Measurements from ENCODE around the gene ERG. TPM values are rescaled to one million over a fixed set of nuclear protein-coding genes. Genes with fewer than 3 reads are reported as not detected.

The ERG gene
- total and polyA plus RNA-seq, 2 of the 8 experiments (the other 6 are each of a cell fraction or from before 2014, with no cell fraction given), result 1.0 to 3.0 TPM

GRCh38 chr21:38358666-38359065 lies 139.6 kb downstream of the ERG start:
- ChIA-PET POLR2A (ENCODE audit: partially characterized antibody) (no interaction called here), CTCF (ENCODE audit: partially characterized antibody) (interaction anchor here (0.7 to 4.5 kb wide), 5 partner anchors 188 to 779 kb away, joined by 3 to 48 read pairs (median 3); no protein-coding TSS in a partner anchor)
- no peak overlapping the region; the same call in 1 of the 2 replicates for H4K8ac ChIP-seq (ENCODE audit: extremely low read depth, insufficient read depth, low read length)
- no peaks in the 10 kb centered on the region; a peak in 1 of 4 replicates for H3K9me3 ChIP-seq (ENCODE audit: insufficient read depth in 2 of 2, low read depth in 1 of 2, low read length in 1 of 2)
- H3K79me1 ChIP-seq (ENCODE audit: low read depth, low read length), result no peaks in the 10 kb centered on the region
- H2AFZ ChIP-seq (ENCODE audit: low read length), result no peak overlapping the region
- no peaks in the 10 kb centered on the region for H4K20me1 ChIP-seq (replicated peaks in 1 of 2; ENCODE audit: control insufficient read depth in 1 of 2, insufficient read depth in 2 of 2, low read length in 2 of 2)
- H3K23ac ChIP-seq (ENCODE audit: insufficient read length), result no peak overlapping the region
- H3K18ac ChIP-seq (ENCODE audit: extremely low read depth, low read length), result no peak overlapping the region
- no peaks in the 10 kb centered on the region for H3K23me2 ChIP-seq (ENCODE audit: low read depth, low read length)
- H3K4me2 ChIP-seq (ENCODE audit: insufficient read depth in 1 of 2, low read depth in 2 of 2, low read length in 2 of 2), result no peak overlapping the region
- no peak overlapping the region for H3K9ac ChIP-seq (replicated peaks in 1 of 4; ENCODE audit: extremely low read depth in 1 of 4, low read depth in 3 of 4, low read length in 3 of 4)
- no peak overlapping the region for H4K5ac ChIP-seq (ENCODE audit: insufficient read length, low read depth, low read length)
- no peak overlapping the region for H2BK120ac ChIP-seq (replicated peaks; ENCODE audit: low read depth, low read length)
- H3K27ac ChIP-seq (ENCODE audit: low read depth, low read length), result no peak overlapping the region
- no peak overlapping the region for H3K14ac ChIP-seq (ENCODE audit: insufficient read length)
- no peak overlapping the region for H2BK20ac ChIP-seq (ENCODE audit: low read length)
- no peak overlapping the region for H2BK15ac ChIP-seq (ENCODE audit: low read length)
- H3K27me3 ChIP-seq (replicated peaks in 1 of 4; ENCODE audit: control insufficient read depth in 3 of 4, extremely low read depth in 1 of 4, insufficient read depth in 3 of 4, low read length in 3 of 4), result no peaks in the 10 kb centered on the region; a peak in 3 of 7 replicates
- no peaks in the 10 kb centered on the region for H3K36me3 ChIP-seq (ENCODE audit: control insufficient read depth in 2 of 4, insufficient read depth in 4 of 4, low read length in 3 of 4)
- H3K4ac ChIP-seq (replicated peaks; ENCODE audit: insufficient read length, low read depth, low read length), result no peak overlapping the region
- no peak overlapping the region for H3K4me3 ChIP-seq (ENCODE audit: extremely low read depth in 1 of 4, insufficient read depth in 2 of 4, low read depth in 3 of 4, low read length in 4 of 4)
- H3K4me1 ChIP-seq (replicated peaks in 1 of 4; ENCODE audit: control insufficient read depth in 3 of 4, insufficient read depth in 4 of 4, low read length in 3 of 4), result peaks cover 0 to 5% (median 0%) of the 10 kb centered on the region in 4 experiments; a peak in 1 of 7 replicates
- TF ChIP-seq CHD1 (IDR thresholded peaks at IDR 0.05; ENCODE audit: low read depth, low read length) (no peak), SP1 (IDR thresholded peaks at IDR 0.05; ENCODE audit: low read depth, low read length) (no peak), CTBP2 (IDR thresholded peaks at IDR 0.05; ENCODE audit: borderline replicate concordance, insufficient read depth, insufficient read length, low read length) (no peak)
- no peak overlapping the region for H2BK5ac ChIP-seq (ENCODE audit: low read depth, low read length)
- no peaks in the 10 kb centered on the region for H3K79me2 ChIP-seq (ENCODE audit: control insufficient read depth in 1 of 2, insufficient read depth in 2 of 2, low read length in 2 of 2)
- H2BK12ac ChIP-seq (ENCODE audit: low read depth, low read length), result no peak overlapping the region
- H3K56ac ChIP-seq (replicated peaks; ENCODE audit: insufficient read length, low read depth, low read length), result no peak overlapping the region
- H4K91ac ChIP-seq (replicated peaks; ENCODE audit: insufficient read length, low read length), result no peak overlapping the region
- no peak for FAIRE-seq
- no peak overlapping the region for H2AK5ac ChIP-seq (ENCODE audit: low read depth, low read length)
- DNase-seq (ENCODE audit: low read depth in 1 of 2, low spot score in 2 of 2), result no peak
- WGBS, 2 experiments (ENCODE audit: extremely low coverage in 1 of 2, insufficient coverage in 1 of 2, insufficient read length in 1 of 2, insufficient replicate concordance in 2 of 2, low coverage in 1 of 2, low lambda C conversion rate in 2 of 2, missing lambda C conversion rate in 1 of 2), result 87% methylated on average over 3 of the region's 3 CpGs; no CpG with 5 or more reads in 1 of the 2 experiments

Data from H1 (cell line).